Non-pigmented ciliary epithelial cell (primary cell): Measurements from ENCODE around the gene DPH2.

Source experiments
- DNase-seq: peaks from one replicate; pipeline ENCODE4 v3.0.0-alpha.2; 2010; ENCODE audit warnings: low read depth

The DPH2 gene, protein sequence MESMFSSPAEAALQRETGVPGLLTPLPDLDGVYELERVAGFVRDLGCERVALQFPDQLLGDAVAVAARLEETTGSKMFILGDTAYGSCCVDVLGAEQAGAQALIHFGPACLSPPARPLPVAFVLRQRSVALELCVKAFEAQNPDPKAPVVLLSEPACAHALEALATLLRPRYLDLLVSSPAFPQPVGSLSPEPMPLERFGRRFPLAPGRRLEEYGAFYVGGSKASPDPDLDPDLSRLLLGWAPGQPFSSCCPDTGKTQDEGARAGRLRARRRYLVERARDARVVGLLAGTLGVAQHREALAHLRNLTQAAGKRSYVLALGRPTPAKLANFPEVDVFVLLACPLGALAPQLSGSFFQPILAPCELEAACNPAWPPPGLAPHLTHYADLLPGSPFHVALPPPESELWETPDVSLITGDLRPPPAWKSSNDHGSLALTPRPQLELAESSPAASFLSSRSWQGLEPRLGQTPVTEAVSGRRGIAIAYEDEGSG

DNA sequence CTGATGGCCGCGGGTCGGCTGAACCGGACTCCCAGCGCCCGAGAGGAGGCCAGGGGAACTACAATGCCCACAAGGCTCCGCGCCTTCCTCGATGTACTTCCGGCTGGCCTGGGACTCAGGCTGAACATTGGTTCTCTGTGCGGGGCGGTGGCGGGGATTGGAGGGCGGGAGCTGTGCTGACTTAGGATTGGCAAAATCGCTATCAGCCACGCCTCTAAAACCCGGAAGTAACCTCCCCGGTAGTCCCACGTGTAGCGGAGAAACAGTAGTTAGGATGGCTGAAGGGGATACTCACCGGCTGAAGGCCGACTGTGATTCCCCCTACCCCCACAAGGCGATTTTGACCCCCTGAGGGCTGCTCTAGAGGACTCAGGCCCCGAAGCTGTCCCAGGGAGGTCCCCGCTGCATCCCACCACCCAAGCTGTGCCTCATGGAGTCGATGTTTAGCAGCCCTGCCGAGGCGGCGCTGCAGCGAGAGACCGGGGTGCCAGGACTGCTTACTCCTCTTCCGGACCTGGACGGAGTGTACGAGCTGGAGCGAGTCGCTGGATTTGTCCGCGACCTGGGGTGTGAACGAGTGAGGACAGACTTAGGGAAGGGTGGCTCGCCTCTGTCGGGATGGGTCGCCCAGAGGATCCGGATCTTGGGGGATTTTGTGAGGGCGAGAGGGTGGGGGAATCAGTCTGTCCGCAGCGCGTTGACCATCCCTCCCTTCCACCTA is at the start of gene DPH2:
TSS of gene DPH2 (plus strand) at position 265 of the 721 bp plus-strand sequence. CDS start at position 431, 166 bp downstream.
- DNase-seq, result peak; percentile 93

DNA sequence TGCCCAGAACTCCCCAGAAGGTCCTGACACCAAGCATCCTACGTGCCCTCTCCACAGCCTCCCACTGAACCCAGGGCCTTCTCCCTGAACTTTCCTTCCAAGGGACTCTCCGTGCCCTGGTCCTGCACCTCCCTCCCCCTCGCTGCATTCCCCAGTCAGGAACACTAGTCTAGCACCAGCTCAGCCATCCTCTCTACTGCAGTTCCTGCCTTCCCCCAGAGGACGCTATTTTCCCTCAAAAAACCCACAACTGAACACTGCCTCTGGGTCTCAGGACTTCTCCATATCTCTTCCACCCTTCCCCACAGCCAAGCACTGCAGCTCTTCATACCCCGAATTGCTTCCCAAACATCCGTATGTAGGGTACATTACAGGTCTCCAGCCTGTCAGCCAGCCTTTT is 48.8 kb upstream of the DPH2 start:
- DNase-seq, result no peak

DNA sequence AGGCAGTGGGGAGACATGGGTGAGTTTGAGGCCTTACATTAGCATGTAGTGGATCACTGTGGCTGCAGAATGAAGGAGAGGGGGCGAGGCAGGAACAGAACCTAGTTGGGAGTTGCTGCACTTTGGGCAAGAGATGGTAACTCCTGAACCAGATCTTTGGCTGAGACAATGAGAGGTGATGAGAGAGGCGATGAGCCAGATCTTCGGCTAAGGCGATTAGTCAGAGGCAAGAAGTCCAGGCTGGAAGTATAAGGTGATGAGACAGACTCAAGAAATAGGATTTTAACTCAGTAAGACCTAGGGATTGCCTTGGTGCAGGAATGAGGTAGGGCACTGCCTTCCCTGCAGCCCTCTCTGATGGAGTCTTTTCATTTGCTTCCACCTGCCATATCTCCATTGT is 45.3 kb upstream of the DPH2 start:
- DNase-seq, result no peak

DNA sequence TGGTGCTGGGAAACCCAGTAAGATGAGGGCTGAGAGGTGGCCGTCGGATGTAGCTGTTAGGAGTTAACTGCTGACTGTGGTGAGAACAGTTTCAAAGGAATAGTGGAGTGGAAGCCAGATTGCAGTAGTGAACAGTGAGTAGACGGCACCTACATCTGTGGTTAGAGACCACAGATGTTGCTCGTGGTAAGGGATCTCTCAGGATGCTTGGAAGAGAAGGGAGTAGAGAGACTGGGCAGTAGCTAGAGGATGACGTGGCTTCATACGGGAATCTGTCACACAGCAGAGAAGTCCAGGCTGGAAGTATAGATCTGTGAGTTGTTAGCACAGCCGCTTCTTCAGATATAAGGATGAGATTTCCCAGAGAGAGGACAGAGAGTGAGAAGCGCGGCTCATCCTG is 44.0 kb upstream of the DPH2 start:
- DNase-seq, result no peak

DNA sequence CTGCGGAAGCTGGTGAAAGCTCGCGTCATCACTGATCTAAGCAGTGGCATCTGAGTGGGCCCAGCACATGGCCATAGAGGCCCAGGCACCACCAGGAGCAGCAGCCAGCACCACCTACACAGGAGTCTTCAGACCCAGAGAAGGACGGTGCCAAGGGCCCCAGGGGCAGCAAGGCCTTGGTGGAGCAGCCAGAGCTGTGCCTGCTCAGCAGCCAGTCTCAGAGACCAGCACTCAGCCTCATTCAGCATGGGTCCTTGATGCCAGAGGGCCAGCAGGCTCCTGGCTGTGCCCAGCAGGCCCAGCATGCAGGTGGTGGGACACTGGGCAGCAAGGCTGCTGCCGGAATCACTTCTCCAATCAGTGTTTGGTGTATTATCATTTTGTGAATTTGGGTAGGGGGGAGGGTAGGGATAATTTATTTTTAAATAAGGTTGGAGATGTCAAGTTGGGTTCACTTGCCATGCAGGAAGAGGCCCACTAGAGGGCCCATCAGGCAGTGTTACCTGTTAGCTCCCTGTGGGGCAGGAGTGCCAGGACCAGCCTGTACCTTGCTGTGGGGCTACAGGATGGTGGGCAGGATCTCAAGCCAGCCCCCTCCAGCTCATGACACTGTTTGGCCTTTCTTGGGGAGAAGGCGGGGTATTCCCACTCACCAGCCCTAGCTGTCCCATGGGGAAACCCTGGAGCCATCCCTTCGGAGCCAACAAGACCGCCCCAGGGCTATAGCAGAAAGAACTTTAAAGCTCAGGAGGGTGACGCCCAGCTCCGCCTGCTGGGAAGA is 39.5 kb upstream of the DPH2 start:
- no peak for DNase-seq

DNA sequence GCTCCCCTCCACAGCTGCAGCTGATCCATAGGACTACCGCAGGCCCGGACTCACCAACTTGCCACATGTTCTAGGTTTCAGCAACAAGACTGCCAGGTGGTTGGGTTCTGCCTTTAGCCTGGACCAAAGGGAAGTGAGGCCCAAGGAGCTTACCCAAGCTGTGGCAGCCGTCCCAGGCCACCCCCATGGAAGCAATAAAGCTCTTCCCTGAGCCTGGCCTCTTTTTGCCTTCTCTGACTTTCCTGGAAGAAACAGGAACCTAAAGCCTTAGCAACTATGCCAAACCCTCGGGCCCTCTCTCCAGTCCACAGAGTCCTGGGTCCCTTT is 38.9 kb upstream of the DPH2 start:
- DNase-seq, result no peak

DNA sequence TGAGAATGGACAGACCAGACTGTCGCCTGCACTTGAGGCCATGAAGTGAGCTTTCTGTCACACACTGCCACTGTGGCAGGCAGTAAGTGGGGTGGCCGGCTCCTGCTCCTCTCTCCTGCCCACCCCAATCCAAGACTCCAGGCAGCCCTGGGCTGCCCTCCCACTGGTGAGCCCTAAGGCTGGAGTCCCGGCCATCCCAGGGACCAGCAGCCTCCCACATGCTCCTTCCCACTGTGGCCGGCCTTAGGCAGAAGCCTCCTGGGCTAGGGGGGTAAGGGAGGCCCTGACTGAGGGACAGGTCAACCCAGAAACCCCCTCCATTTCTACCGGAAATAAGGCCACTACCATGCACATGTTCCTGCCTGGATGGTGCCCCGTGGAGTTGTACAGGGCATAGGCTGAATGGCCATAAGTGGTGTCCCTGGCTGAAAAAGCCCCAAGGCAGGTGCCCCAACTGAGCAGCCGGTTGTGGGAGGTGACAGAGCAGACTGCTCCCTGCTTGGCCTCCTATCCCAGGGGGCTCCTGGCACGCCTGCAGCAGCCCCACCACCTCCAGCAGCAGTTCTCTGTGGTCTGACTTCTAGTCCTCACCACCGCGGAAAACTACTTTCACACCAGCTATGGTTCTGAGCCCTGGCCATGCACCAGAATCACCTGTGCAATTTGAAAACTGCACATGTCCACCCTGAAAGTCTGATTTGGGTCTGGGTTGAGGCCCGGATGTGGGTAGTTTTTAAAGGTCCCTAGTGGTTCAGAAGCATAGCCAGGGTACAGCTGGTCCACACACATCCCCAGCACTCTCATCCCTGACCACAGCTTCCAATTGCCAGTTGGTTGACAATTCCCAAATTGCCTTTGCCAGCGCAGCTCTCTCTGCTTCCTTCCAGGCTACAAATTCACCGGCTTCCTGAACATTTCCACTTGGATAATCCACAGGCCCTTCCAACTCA is 37.8 kb upstream of the DPH2 start:
- DNase-seq, result no peak

DNA sequence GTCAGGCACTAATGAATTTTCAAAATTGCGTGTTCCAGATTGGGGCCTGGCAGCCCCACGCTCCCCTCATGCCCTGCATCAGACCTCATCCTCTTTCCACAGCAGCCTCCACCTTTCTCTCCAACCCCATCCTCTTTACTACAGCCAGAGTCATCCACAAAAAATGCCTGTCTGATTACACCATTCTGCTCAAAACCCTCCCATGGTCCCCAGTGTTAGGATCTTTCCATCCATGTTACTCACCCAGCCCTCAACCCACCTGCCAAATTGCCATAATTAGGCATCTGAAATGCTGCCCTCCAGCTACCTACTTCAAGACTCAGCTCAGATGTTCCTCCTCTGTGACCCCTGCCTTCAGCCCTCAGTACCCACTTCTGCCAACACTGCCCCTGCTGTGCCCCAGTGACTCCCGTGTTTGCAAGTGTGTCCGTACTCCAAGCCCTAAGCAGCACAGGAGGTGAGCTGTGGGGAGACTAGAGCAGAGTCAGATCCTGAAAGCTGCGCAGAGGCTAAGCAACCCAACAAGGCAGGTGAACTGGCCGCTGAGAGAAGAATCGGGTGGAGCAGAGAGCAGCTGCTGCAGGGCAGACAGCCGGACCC is 36.9 kb upstream of the DPH2 start:
- DNase-seq, result no peak

DNA sequence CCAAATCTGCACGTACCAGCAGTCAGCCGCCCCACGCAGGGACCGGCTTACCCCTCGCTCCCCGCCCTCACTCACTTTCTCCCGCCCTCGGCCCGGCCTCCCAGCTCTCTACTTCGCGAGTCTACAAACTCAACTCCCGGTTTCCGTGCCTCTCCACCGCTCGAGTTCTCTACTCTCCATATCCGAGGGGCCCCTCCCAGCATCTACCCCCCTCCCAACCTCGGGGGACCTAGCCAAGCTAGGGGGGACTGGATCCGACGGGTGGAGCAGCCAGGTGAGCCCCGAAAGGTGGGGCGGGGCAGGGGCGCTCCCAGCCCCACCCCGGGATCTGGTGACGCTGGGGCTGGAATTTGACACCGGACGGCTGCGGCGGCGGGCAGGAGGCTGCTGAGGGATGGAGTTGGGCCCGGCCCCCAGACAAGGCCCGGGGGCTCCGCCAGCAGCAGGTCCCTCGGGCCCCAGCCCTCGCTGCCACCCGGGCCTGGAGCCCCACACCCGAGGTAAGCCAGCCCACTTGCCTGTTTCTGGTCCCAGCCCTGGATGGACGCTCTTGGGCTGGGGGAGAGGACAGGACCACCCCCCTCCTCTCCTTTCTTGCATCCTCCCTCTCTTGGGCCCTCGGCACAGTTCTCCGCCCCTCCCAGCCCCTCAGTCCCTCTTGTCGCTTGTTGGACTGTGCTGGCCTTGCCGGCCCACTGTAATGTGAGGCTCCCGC is 36.3 kb upstream of the DPH2 start, which contains the start of gene ARTN:
TSS of gene ARTN (plus strand) at position 416 of the 715 bp plus-strand sequence. CDS start 1,856 bp downstream, outside the sequence.
- no peak for DNase-seq

DNA sequence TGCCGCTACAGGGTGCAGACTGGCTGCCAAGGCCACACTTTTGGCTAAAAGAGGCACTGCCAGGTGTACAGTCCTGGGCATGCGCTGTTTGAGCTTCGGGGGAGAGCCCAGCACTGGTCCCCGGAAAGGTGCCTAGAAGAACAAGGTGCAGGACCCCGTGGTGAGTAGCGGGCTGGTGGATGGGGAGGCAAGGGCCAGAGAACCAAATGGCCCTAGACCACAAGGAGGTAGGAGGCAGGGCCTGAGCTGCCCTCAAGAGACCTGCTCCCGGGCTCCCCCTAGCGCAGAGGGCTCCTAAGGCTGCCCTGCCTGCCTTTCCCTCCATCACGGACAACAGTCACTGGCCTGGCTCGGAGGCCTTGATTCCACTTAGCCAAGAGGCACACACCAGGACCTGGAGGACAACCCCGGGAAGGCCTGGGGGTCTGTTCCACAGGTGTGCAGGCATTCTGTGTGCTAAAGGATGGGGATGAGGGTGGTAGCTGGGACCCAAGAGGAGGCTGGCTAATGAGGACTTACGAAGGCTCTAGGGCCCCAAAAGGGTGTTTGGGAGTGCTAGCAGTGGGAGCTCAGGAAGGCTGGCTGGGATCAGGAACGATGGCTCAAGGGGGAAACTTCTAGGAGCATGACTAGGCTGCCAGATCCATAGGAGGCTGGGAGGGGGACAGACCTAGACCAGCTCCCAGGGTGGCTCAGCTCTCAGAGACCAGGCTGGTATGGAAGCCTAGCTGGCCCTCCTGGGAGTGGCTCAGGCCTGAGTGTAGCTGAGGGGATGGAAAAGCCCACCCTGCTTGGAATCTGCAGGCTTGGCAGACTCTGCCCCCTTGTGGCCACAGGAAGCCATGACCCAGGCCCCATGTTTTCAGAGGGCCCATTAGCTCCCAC is 35.5 kb upstream of the DPH2 start:
- no peak for DNase-seq

DNA sequence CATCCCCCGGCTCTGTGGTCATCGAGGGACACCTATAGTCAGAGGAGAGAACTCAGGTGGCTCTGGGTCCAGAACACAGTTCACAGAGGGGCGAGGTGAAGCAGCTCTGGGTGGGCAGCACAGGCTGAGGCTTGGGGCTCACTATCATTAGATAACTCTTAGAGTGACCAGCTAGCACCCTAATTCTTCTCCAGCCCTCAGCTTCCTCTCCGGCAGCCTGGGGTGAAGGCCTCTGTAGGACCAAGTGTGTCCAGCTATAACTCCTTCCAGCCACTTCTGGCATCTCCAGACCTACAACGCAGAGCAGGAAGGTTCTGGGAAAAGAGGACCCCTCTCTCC is 34.9 kb upstream of the DPH2 start:
- no peak for DNase-seq

DNA sequence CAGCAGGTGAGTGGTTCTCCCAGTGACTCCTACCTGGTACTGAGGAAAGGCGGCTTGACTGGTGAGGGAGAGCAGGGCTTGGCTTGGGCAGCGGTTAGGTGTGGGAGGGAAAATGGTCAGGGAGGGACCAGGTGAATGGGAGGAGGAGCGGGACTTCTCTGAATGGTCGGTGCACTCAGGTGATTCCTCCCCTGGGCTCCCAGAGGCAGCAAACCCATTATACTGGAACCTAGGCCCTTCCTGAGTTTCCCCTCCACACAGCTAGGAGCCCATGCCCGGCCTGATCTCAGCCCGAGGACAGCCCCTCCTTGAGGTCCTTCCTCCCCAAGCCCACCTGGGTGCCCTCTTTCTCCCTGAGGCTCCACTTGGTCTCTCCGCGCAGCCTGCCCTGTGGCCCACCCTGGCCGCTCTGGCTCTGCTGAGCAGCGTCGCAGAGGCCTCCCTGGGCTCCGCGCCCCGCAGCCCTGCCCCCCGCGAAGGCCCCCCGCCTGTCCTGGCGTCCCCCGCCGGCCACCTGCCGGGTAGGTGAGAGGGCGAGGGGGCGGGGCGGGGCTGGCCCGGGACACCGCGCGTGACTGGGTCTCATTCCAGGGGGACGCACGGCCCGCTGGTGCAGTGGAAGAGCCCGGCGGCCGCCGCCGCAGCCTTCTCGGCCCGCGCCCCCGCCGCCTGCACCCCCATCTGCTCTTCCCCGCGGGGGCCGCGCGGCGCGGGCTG is 33.9 kb upstream of the DPH2 start:
- no peak for DNase-seq

DNA sequence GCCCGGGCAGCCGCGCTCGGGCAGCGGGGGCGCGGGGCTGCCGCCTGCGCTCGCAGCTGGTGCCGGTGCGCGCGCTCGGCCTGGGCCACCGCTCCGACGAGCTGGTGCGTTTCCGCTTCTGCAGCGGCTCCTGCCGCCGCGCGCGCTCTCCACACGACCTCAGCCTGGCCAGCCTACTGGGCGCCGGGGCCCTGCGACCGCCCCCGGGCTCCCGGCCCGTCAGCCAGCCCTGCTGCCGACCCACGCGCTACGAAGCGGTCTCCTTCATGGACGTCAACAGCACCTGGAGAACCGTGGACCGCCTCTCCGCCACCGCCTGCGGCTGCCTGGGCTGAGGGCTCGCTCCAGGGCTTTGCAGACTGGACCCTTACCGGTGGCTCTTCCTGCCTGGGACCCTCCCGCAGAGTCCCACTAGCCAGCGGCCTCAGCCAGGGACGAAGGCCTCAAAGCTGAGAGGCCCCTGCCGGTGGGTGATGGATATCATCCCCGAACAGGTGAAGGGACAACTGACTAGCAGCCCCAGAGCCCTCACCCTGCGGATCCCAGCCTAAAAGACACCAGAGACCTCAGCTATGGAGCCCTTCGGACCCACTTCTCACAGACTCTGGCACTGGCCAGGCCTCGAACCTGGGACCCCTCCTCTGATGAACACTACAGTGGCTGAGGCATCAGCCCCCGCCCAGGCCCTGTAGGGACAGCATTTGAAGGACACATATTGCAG is 33.2 kb upstream of the DPH2 start:
- DNase-seq, result no peak

DNA sequence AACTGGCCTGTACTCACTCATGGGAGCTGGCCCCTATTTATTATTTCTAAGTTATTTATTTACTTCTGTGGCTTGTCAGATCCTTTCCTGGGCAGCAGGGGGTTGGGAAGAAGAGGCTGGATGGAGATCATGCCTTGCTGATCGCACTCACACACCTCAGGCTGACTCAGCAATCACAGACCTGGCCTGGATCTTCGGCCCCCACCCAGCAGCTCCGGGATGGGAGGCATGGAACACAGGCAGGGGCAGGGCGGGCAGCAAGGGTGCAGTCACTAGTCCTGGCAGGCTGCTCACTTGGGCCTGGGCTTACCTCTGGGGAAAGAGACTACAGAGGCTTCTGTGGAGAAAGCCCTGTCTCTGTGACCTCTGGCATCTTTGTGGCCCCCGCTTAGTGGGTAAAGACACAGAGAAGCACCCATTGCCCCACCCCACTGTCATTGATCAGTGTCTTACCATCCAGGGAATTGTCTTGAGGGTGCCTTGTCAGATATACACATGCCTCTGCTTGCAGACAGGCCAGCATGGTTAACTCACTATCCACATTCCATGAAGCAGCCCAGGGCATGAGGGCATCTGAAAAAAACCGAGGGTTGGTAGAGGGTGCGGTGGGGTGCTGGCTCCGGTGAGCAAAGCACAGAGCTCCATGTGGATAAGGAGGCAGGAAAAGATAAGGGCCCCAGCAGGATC is 32.5 kb upstream of the DPH2 start:
- DNase-seq, result no peak

DNA sequence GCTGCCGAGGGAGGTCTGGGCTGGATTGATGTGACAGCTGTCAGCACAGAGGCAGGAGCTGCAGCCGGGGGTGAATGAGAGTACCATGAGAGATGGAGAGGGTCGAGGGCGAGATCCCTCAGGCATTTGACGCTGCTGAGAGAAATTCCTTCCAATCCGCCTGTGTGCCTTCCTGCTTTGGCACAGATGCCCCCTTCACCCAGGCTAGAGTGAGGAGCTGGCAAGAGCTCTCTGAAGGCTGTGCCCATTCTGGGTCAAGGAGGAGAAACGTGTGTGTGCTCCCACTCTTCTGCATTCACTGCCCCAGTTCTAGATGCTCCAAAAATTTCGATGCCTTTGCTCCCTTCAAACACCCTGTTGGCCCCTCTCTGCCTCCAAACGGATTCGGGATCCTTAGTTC is 31.4 kb upstream of the DPH2 start:
- no peak for DNase-seq

DNA sequence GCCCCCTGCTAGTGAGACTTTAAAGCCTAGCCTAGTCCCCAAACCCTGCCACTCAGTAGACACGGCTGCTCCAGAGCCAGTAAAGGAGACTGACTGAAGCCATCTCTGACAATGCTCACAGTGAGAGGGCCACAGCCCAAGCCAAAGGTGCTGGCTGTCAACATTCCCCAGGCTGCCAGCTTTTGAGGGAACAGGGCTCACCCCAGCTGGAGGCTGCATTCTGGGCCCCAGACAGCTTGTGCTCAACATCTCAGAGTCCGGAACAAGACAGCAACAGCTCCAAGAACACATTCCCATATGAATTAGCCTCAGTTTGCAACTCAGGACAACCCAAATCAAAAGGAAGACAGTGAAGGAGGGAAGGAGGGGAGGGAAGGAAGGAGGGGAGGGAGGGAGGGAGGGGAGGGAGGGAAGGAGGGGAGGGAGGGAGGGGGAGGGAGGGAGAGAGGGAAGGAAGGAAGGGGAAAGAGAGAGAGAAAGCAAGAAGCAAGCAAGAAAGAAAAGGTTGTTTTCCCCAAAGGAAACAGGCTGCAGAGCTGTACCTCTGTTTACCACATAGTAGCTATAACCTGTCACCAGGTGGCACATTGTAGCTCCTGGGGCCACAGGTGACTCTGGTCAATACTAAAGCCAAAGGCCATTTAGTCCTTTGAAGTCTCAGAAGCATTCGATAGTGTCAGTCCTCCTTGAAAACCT is 30.8 kb upstream of the DPH2 start:
- no peak for DNase-seq

DNA sequence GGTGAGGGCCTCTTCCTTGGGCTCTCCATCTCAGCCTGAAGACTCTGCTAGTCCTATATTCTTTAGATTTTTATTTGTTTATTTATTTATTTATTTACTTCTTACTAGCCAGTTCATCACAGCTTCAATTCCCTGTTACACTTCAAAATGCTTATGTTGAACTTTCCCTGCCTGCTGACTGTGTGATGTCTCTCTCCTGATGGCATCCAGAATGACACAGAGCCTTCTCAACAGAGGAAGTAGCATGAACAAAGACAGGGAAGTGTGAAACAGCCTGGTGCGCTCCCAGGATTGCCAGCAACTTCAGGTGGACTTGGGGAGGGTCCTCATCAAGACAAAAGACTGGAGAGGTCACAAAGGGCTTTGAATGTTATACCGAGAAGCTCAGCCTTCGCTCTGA is 27.4 kb upstream of the DPH2 start:
- DNase-seq, result no peak
